Endodermal cell (in vitro differentiated cells): ENCODE data around the gene TEKT3. TPM values are rescaled to one million over a fixed set of nuclear protein-coding genes. Genes with fewer than 3 reads are reported as not detected.

ENCODE experiments used
- DNase-seq: peaks from one replicate; pipeline ENCODE4 v3.0.0-alpha.2; 2017
- H3K27ac ChIP-seq: 2 replicates; pipeline ENCODE4 v1.5.1; 2013; ENCODE audit warnings: mild to moderate bottlenecking, low read depth, low read length, moderate library complexity
- H3K27me3 ChIP-seq: 2 replicates; pipeline ENCODE4 v1.6.1; 2013; ENCODE audit warnings: mild to moderate bottlenecking, low read length, moderate library complexity; ENCODE audit not compliant: insufficient read depth, control insufficient read depth, poor library complexity, severe bottlenecking
- H3K36me3 ChIP-seq: 2 replicates; pipeline ENCODE4 v1.7.0; 2013; ENCODE audit warnings: mild to moderate bottlenecking, low read length, moderate library complexity; ENCODE audit not compliant: control insufficient read depth, insufficient read depth
- H3K4me1 ChIP-seq: one replicate; pipeline ENCODE4 v1.7.0; 2013; ENCODE audit warnings: low read length; ENCODE audit not compliant: control insufficient read depth, insufficient read depth
- H3K4me3 ChIP-seq: 2 replicates; pipeline ENCODE4 v1.5.1; 2013; ENCODE audit warnings: mild to moderate bottlenecking, low read length, moderate library complexity
- H3K9ac ChIP-seq: 2 replicates; pipeline ENCODE4 v1.6.1; 2013; ENCODE audit warnings: mild to moderate bottlenecking, low read length, moderate library complexity; ENCODE audit not compliant: poor library complexity, severe bottlenecking; ENCODE audit errors: extremely low read depth
- H3K9me3 ChIP-seq: 2 replicates; pipeline ENCODE4 v1.6.1; 2013; ENCODE audit warnings: mild to moderate bottlenecking, low read length, moderate library complexity; ENCODE audit not compliant: control insufficient read depth
- H3K27ac Mint-ChIP-seq: 2 replicates; pipeline ENCODE4 v1.8.0; 2020; ENCODE audit warnings: mixed read lengths
- H3K27me3 Mint-ChIP-seq: 2 replicates; pipeline ENCODE4 v1.8.0; 2021; ENCODE audit warnings: mild to moderate bottlenecking, mixed read lengths; ENCODE audit not compliant: insufficient read depth
- H3K36me3 Mint-ChIP-seq: 2 replicates; pipeline ENCODE4 v1.8.0; 2020; ENCODE audit warnings: low read depth, mixed read lengths
- H3K4me1 Mint-ChIP-seq: 2 replicates; pipeline ENCODE4 v1.8.0; 2020; ENCODE audit warnings: mixed read lengths
- H3K4me3 Mint-ChIP-seq: 2 replicates; pipeline ENCODE4 v1.8.0; 2020; ENCODE audit warnings: mild to moderate bottlenecking, moderate library complexity, mixed read lengths
- H3K9me3 Mint-ChIP-seq: 2 replicates; pipeline ENCODE4 v1.8.0; 2020; ENCODE audit warnings: mild to moderate bottlenecking, mixed read lengths
- CTCF ChIP-seq: fragments of 200-600 bp; sonication (generic); conservative IDR thresholded peaks from 2 replicates; pipeline ENCODE4 v1.5.0; 2021; ENCODE audit warnings: antibody characterized with exemption, mild to moderate bottlenecking
- WGBS, 2 experiments: methylation state at CpG; one replicate each; pipeline versions ENCODE4 v1.1.5 to v1.1.7; 2013; ENCODE audit warnings: missing lambda C conversion rate in 2 of 2, mixed read lengths in 1 of 2; ENCODE audit not compliant: insufficient coverage in 1 of 2, insufficient read length in 1 of 2; 5-methylcytosine and 5-hydroxymethylcytosine counted together
- total RNA-seq, 2 donors: library from RNA; stranded (reverse); fragmentation: NEBNext Ultra II Directional in 1 of 2; extraction: Animal tissue kit (Norgen Biotek cat#: 25700) in 1 of 2; gene quantifications; 2 replicates in 1 of 2; 3 replicates in 1 of 2; pipeline ENCODE4 v1.2.1, GENCODE V29; 2021

The TEKT3 gene
- total RNA-seq, 2 donors from 2014 or later, result 1.1 to 1.6 TPM

- TF ChIP-seq CTCF, result no peak
- no peaks in the 10 kb centered on the region for H3K9me3 ChIP-seq
- Mint-ChIP-seq H3K36me3 (no peaks in the 10 kb centered on the region), H3K4me3 (no peak overlapping the region), H3K27me3 (peaks cover 11% of the 10 kb centered on the region), H3K4me1 (no peaks in the 10 kb centered on the region), H3K9me3 (peaks cover 2% of the 10 kb centered on the region), H3K27ac (no peak overlapping the region)
- H3K27me3 ChIP-seq, result no peaks in the 10 kb centered on the region
- H3K27ac ChIP-seq, result no peak overlapping the region
- H3K36me3 ChIP-seq, result no peaks in the 10 kb centered on the region
- H3K4me1 ChIP-seq, result no peaks in the 10 kb centered on the region
- H3K4me3 ChIP-seq, result no peak overlapping the region
- WGBS, 2 experiments, result 92 to 93% methylated on average over 7 of the region's 7 CpGs
- DNase-seq, result no peak
- no peak overlapping the region for H3K9ac ChIP-seq
These were observed 19.8 kb upstream of the TEKT3 start for GRCh38 chr17:15361151-15361550.

GRCh38 chr17:15354256-15354655, 12.9 kb upstream of the TEKT3 start:
- Histone ChIP-seq H3K4me1 (peaks cover 2% of the 10 kb centered on the region), H3K27me3 (no peaks in the 10 kb centered on the region), H3K9me3 (no peaks in the 10 kb centered on the region), H3K4me3 (no peak overlapping the region), H3K36me3 (no peaks in the 10 kb centered on the region), H3K9ac (no peak overlapping the region), H3K27ac (no peak overlapping the region)
- Mint-ChIP-seq H3K9me3 (peaks cover 5% of the 10 kb centered on the region), H3K27ac (no peak overlapping the region), H3K4me3 (no peak overlapping the region), H3K4me1 (peaks cover 5% of the 10 kb centered on the region), H3K36me3 (no peaks in the 10 kb centered on the region), H3K27me3 (peaks cover 16% of the 10 kb centered on the region)
- no peak for TF ChIP-seq CTCF
- WGBS, 2 experiments, result 95 to 100% methylated on average over 1 to 3 of the region's 3 CpGs
- DNase-seq, result no peak

GRCh38 chr17:15351925-15352324, 10.5 kb upstream of the TEKT3 start:
- no peak overlapping the region for H3K9ac ChIP-seq
- Mint-ChIP-seq H3K27ac (no peak overlapping the region), H3K27me3 (peaks cover 8% of the 10 kb centered on the region), H3K9me3 (peaks cover 5% of the 10 kb centered on the region), H3K36me3 (no peaks in the 10 kb centered on the region), H3K4me1 (peaks cover 12% of the 10 kb centered on the region), H3K4me3 (no peak overlapping the region)
- 91 to 92% methylated on average over 3 of the region's 3 CpGs for WGBS, 2 experiments
- H3K4me1 ChIP-seq, result peaks cover 6% of the 10 kb centered on the region
- no peak overlapping the region for H3K4me3 ChIP-seq
- H3K9me3 ChIP-seq, result no peaks in the 10 kb centered on the region
- no peak overlapping the region for H3K27ac ChIP-seq
- TF ChIP-seq CTCF, result no peak
- no peak for DNase-seq
- H3K27me3 ChIP-seq, result no peaks in the 10 kb centered on the region
- H3K36me3 ChIP-seq, result no peaks in the 10 kb centered on the region
